HEK293 (cell line): ENCODE measurements around the gene NELFE.

Experiments used
- CTCF ChIA-PET: fragments of 350-600 bp; formaldehyde crosslinking; extraction: SDS; loops from one replicate; lab custom pipeline; 2021; ENCODE audit warnings: antibody characterized with exemption; lab: Yijun Ruan, JAX
- POLR2A ChIA-PET: fragments of 300-600 bp; formaldehyde crosslinking; extraction: SDS; loops from one replicate; lab custom pipeline; 2020; ENCODE audit warnings: antibody characterized with exemption, inconsistent platforms; lab: Yijun Ruan, JAX
- H3K27ac ChIP-seq: fragments of 200-500 bp; sonication (Bioruptor generic); 2 replicates; pipeline ENCODE4 v1.5.1; 2014; ENCODE audit warnings: low read depth, low read length, control low read depth, inconsistent platforms; ENCODE audit errors: extremely low read depth
- H3K36me3 ChIP-seq, 2 experiments: fragments of 200-500 bp in 1 of 2; sonication (Bioruptor generic) in 1 of 2; 1 replicate in 1 of 2; 2 replicates in 1 of 2; pipeline ENCODE4 v1.5.1; 2014 to 2017; ENCODE audit warnings: inconsistent platforms in 2 of 2, low read length in 2 of 2; ENCODE audit not compliant: control insufficient read depth in 2 of 2, insufficient read depth in 1 of 2
- H3K4me1 ChIP-seq: fragments of 200-500 bp; sonication (Bioruptor generic); 2 replicates; pipeline ENCODE4 v1.5.1; 2014; ENCODE audit warnings: mild to moderate bottlenecking, low read length, inconsistent platforms; ENCODE audit not compliant: control insufficient read depth, insufficient read depth
- H3K4me3 ChIP-seq: 2 replicates; pipeline ENCODE4 v1.5.1; 2011; ENCODE audit warnings: low read depth, mild to moderate bottlenecking, control low read depth, low read length, moderate library complexity
- H3K9me3 ChIP-seq: fragments of 200-500 bp; sonication (Bioruptor generic); 2 replicates; pipeline ENCODE4 v1.5.1; 2014; ENCODE audit warnings: low read depth, low read length, inconsistent platforms; ENCODE audit not compliant: control insufficient read depth, insufficient read depth
- IKZF3 ChIP-seq: fragments of 450-650 bp; IDR thresholded peaks from 2 replicates; pipeline ENCODE4 v1.5.0; 2018; ENCODE audit warnings: missing biosample characterization, mild to moderate bottlenecking, missing genetic modification characterization, moderate library complexity
- KLF10 ChIP-seq: fragments of 450-650 bp; IDR thresholded peaks from 2 replicates; pipeline ENCODE4 v1.5.1; 2018; ENCODE audit warnings: missing biosample characterization, mild to moderate bottlenecking, missing genetic modification characterization
- MEIS1 ChIP-seq: sonication (generic); formaldehyde crosslinking; IDR thresholded peaks from 2 replicates; pipeline ENCODE4 v1.8.1; 2022; ENCODE audit warnings: missing genetic modification reagents, mild to moderate bottlenecking, borderline replicate concordance
- PRDM2 ChIP-seq: fragments of 450-650 bp; formaldehyde crosslinking; IDR thresholded peaks from 2 replicates; pipeline ENCODE4 v1.5.1; 2016; ENCODE audit warnings: missing biosample characterization, missing genetic modification characterization, borderline replicate concordance
- REPIN1 ChIP-seq: fragments of 450-650 bp; formaldehyde crosslinking; IDR thresholded peaks from 2 replicates; pipeline ENCODE4 v1.5.1; 2017; ENCODE audit warnings: missing biosample characterization, missing genetic modification characterization, low read depth
- TSHZ1 ChIP-seq: fragments of 450-650 bp; formaldehyde crosslinking; IDR thresholded peaks from 2 replicates; pipeline ENCODE4 v1.5.1; 2016; ENCODE audit warnings: missing biosample characterization, missing genetic modification characterization, borderline replicate concordance
- YY2 ChIP-seq: fragments of 450-650 bp; formaldehyde crosslinking; IDR thresholded peaks from 2 replicates; pipeline ENCODE4 v1.5.1; 2016; ENCODE audit warnings: missing biosample characterization, missing genetic modification characterization
- ZBTB10 ChIP-seq: fragments of 450-650 bp; formaldehyde crosslinking; IDR thresholded peaks from 2 replicates; pipeline ENCODE4 v1.5.1; 2016; ENCODE audit warnings: missing biosample characterization, missing genetic modification characterization
- ZBTB48 ChIP-seq: fragments of 450-650 bp; formaldehyde crosslinking; IDR thresholded peaks from 2 replicates; pipeline ENCODE4 v1.5.1; 2016; ENCODE audit warnings: missing biosample characterization, missing genetic modification characterization
- ZNF132 ChIP-seq: fragments of 450-650 bp; formaldehyde crosslinking; IDR thresholded peaks from 2 replicates; pipeline ENCODE4 v1.5.1; 2017; ENCODE audit warnings: missing biosample characterization, missing genetic modification characterization, borderline replicate concordance
- ZNF133 ChIP-seq: fragments of 450-650 bp; formaldehyde crosslinking; IDR thresholded peaks from 2 replicates; pipeline ENCODE4 v1.5.1; 2016; ENCODE audit warnings: missing biosample characterization, missing genetic modification characterization
- ZNF16 ChIP-seq: fragments of 450-650 bp; formaldehyde crosslinking; IDR thresholded peaks from 2 replicates; pipeline ENCODE4 v1.5.1; 2016; ENCODE audit warnings: low read depth, missing biosample characterization, missing genetic modification characterization
- ZNF174 ChIP-seq: fragments of 450-650 bp; formaldehyde crosslinking; IDR thresholded peaks from 2 replicates; pipeline ENCODE4 v1.5.0; 2017; ENCODE audit warnings: missing biosample characterization, mild to moderate bottlenecking, missing genetic modification characterization
- ZNF18 ChIP-seq: fragments of 450-650 bp; formaldehyde crosslinking; IDR thresholded peaks from 2 replicates; pipeline ENCODE4 v1.5.1; 2016; ENCODE audit warnings: missing biosample characterization, missing genetic modification characterization
- ZNF184 ChIP-seq: fragments of 450-650 bp; IDR thresholded peaks from 2 replicates; pipeline ENCODE4 v1.5.1; 2018; ENCODE audit warnings: missing biosample characterization, mild to moderate bottlenecking, missing genetic modification characterization
- ZNF239 ChIP-seq: fragments of 450-650 bp; formaldehyde crosslinking; IDR thresholded peaks from 2 replicates; pipeline ENCODE4 v1.5.1; 2016; ENCODE audit warnings: missing biosample characterization, missing genetic modification characterization
- ZNF24 ChIP-seq: fragments of 450-650 bp; formaldehyde crosslinking; IDR thresholded peaks from 2 replicates; pipeline ENCODE4 v1.5.1; 2016; ENCODE audit warnings: missing biosample characterization, missing genetic modification characterization
- ZNF530 ChIP-seq: fragments of 450-650 bp; formaldehyde crosslinking; IDR thresholded peaks from 2 replicates; pipeline ENCODE4 v1.5.1; 2016; ENCODE audit warnings: low read depth, missing biosample characterization, missing genetic modification characterization
- ZNF544 ChIP-seq: fragments of 450-650 bp; formaldehyde crosslinking; IDR thresholded peaks from 2 replicates; pipeline ENCODE4 v1.5.0; 2017; ENCODE audit warnings: missing biosample characterization, missing genetic modification characterization
- ZNF623 ChIP-seq: fragments of 450-650 bp; formaldehyde crosslinking; IDR thresholded peaks from 2 replicates; pipeline ENCODE4 v1.5.1; 2016; ENCODE audit warnings: missing biosample characterization, missing genetic modification characterization
- ZNF830 ChIP-seq: fragments of 450-650 bp; IDR thresholded peaks from 2 replicates; pipeline ENCODE4 v1.5.0; 2018; ENCODE audit warnings: missing biosample characterization, missing genetic modification characterization, low read depth, mild to moderate bottlenecking, moderate library complexity

Gene NELFE

GRCh38 chr6:31958412-31958740 lies 395 bp downstream of the NELFE start (continued):
- TF ChIP-seq ZNF132 (tag by site-specific recombination): no peak
- TF ChIP-seq ZNF24 (tag by site-specific recombination): no peak
- no peak for TF ChIP-seq ZNF623 (tag by site-specific recombination)
- no peak for TF ChIP-seq ZNF16
- TF ChIP-seq ZNF133 (tag by site-specific recombination): no peak
- TF ChIP-seq ZBTB48 (tag by site-specific recombination): peak; percentile 41; the same call in 1 of the 2 replicates
- TF ChIP-seq YY2 (tag by site-specific recombination): no peak
- TF ChIP-seq KLF10 (tag by site-specific recombination): no peak
- TF ChIP-seq, all 188 proteins: peak for 3

- Histone ChIP-seq H3K4me1 (no peaks in the 10 kb centered on the region; the same call in 1 of the 2 replicates), H3K27ac (no peak overlapping the region), H3K4me3 (no peak overlapping the region), H3K9me3 (no peaks in the 10 kb centered on the region), H3K36me3 (peaks cover 15 to 75% of the 10 kb centered on the region in 2 experiments)
- POLR2A ChIA-PET: interaction anchor here (4.8 kb wide), 1 partner anchor 15 kb away, joined by 64 read pairs; the partner anchor contains the start of gene DXO
- CTCF ChIA-PET: interaction anchor here (0.7 to 1.2 kb wide), 3 partner anchors 34 to 279 kb away, joined by 3 to 4 read pairs (median 4); no protein-coding TSS in a partner anchor
- TF ChIP-seq PRDM2 (no peak), REPIN1 (tag by site-specific recombination) (no peak), ZNF184 (no peak), ZBTB10 (no peak), MEIS1 (CRISPR knock-in tag) (no peak), ZNF544 (no peak), IKZF3 (tag by site-specific recombination) (no peak), ZNF239 (no peak), ZNF174 (tag by site-specific recombination) (no peak), ZNF830 (no peak), ZNF18 (tag by site-specific recombination) (no peak), ZNF530 (no peak), TSHZ1 (no peak)
Measured at GRCh38 chr6:31956796-31957195, 2.0 kb downstream of the NELFE start.
